Left lung (tissue), 10 donors: ENCODE results near the gene HES7. TPM values are rescaled to one million over a fixed set of nuclear protein-coding genes. Genes with fewer than 3 reads are reported as not detected.
A peak's percentile ranks its signal among the peaks of the same experiment; 100 is the strongest.

ENCODE experiments used
- ATAC-seq: fragments of 200-7000 bp; cut with Tn5 transposase; one replicate; pipeline ENCODE4 v1.9.1; 2020; ENCODE audit warnings: moderate library complexity
- DNase-seq, 4 donors: peaks; one replicate each; pipeline ENCODE4 v3.0.0-alpha.2; 2013 to 2020
- H3K27ac ChIP-seq, 2 donors: fragments of 200-600 bp; sonication (generic) in 1 of 2; one replicate each; pipeline versions ENCODE4 v1.5.0 to v1.8.0; 2020 to 2021
- H3K27me3 ChIP-seq, 2 donors: fragments of 200-600 bp; sonication (generic) in 1 of 2; one replicate each; pipeline versions ENCODE4 v1.5.0 to v1.8.0; 2020 to 2021
- H3K36me3 ChIP-seq, 2 donors: fragments of 200-600 bp; sonication (generic) in 1 of 2; one replicate each; pipeline versions ENCODE4 v1.5.0 to v1.8.0; 2020 to 2021
- H3K4me1 ChIP-seq, 2 donors: fragments of 200-600 bp; one replicate each; pipeline ENCODE4 v1.8.0; 2021
- H3K4me3 ChIP-seq, 2 donors: fragments of 200-600 bp; sonication (generic) in 1 of 2; one replicate each; pipeline versions ENCODE4 v1.5.0 to v1.8.0; 2020 to 2021; ENCODE audit warnings: mild to moderate bottlenecking in 1 of 2
- H3K9me3 ChIP-seq, 2 donors: fragments of 200-600 bp; sonication (generic) in 1 of 2; one replicate each; pipeline versions ENCODE4 v1.5.0 to v1.8.0; 2020 to 2021
- intact Hi-C, 2 donors: fragments of 100-400 bp; cut with DNase I; formaldehyde crosslinking; loops; one replicate each; pipeline versions ENCODE4 v1.11.2 to v1.14.2; 2022
- polyA plus RNA-seq, 6 donors: library from polyadenylated mRNA; unstranded; fragments of 120-200 nt; gene quantifications; one replicate each; pipeline ENCODE4 v1.2.1, GENCODE V29; 2013; ENCODE audit not compliant: insufficient read length in 6 of 6
- total RNA-seq, 2 donors: library from RNA; stranded (reverse); fragmentation: NEBNext Ultra II Directional; extraction: Animal tissue kit (Norgen Biotek cat#: 25700); gene quantifications; one replicate each; pipeline ENCODE4 v1.2.1, GENCODE V29; 2021
- TF ChIP-seq, protein P1 (sequence below), 2 donors: fragments of 200-600 bp; sonication (generic) in 1 of 2; IDR thresholded peaks; one replicate each; pipeline versions ENCODE4 v1.5.0 to v1.8.0; 2021; ENCODE audit warnings: antibody characterized with exemption in 2 of 2
- donor health status: DM: no; HTN: yes; CAD: no.
- donor health status: DM: no; HTN: no; CAD: no.

The HES7 gene
- total and polyA plus RNA-seq, 8 donors: 0.10 to 0.52 (median 0.20) TPM; not detected in 5

DNA sequence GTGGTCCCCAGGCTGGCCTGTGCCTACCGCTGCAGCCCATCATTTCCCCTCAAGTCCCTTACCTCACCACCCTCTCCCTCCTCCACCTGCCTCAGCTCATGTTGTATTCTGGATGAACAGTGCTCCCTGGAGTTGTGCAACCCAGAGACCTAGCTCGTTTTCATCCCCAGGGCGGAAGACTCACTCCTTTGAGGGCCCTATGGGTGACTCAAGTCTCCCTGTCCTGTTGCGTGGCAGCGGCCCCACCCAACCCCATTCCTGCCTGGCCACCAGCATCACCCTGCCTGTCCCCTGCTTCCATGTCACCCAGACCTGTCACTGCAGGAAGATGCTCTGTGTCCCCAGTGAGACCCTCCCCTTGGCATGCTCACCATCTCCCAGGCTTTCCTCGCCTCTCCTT is 39.7 kb downstream of the HES7 start:
- intact Hi-C loops: no loop called here
- Histone ChIP-seq H3K27ac (no peak overlapping the region), H3K36me3 (no peaks in the 10 kb centered on the region), H3K4me1 (peaks cover 11 to 12% of the 10 kb centered on the region in 2 donors), H3K4me3 (no peak overlapping the region), H3K27me3 (peaks cover 0 to 83% of the 10 kb centered on the region in 2 donors), H3K9me3 (no peaks in the 10 kb centered on the region)
- ATAC-seq (no peak), DNase-seq (no peak)
- TF ChIP-seq, protein P1, sequence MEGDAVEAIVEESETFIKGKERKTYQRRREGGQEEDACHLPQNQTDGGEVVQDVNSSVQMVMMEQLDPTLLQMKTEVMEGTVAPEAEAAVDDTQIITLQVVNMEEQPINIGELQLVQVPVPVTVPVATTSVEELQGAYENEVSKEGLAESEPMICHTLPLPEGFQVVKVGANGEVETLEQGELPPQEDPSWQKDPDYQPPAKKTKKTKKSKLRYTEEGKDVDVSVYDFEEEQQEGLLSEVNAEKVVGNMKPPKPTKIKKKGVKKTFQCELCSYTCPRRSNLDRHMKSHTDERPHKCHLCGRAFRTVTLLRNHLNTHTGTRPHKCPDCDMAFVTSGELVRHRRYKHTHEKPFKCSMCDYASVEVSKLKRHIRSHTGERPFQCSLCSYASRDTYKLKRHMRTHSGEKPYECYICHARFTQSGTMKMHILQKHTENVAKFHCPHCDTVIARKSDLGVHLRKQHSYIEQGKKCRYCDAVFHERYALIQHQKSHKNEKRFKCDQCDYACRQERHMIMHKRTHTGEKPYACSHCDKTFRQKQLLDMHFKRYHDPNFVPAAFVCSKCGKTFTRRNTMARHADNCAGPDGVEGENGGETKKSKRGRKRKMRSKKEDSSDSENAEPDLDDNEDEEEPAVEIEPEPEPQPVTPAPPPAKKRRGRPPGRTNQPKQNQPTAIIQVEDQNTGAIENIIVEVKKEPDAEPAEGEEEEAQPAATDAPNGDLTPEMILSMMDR (IDR thresholded peaks at IDR 0.05): no peak

DNA sequence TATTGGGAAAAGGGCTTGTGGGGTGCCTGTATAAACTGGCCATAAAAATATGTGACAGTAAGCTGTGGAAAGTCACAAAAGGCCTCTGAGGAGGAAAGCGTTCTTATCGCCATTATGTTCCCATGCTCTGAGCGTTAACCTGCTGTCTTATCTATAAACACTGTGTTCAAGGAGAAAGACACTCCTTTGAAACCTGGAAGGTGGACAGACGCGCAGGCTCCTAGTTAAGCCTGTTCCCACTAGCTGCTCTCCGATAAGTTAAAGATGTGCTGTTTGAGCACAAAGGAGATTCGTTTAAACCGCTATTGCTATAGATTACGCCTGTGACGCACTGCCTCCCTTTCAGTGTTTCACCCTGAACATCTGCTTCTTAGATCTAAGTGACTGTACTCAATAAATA is 41.6 kb downstream of the HES7 start:
- Histone ChIP-seq H3K27me3 (peaks cover 3 to 88% of the 10 kb centered on the region in 2 donors), H3K27ac (no peak overlapping the region), H3K4me3 (no peak overlapping the region), H3K9me3 (no peaks in the 10 kb centered on the region), H3K4me1 (peaks cover 13 to 14% of the 10 kb centered on the region in 2 donors), H3K36me3 (no peaks in the 10 kb centered on the region)
- intact Hi-C loops: no loop called here
- DNase-seq (no peak), ATAC-seq (no peak)
- TF ChIP-seq, protein P1 (IDR thresholded peaks at IDR 0.05): no peak

DNA sequence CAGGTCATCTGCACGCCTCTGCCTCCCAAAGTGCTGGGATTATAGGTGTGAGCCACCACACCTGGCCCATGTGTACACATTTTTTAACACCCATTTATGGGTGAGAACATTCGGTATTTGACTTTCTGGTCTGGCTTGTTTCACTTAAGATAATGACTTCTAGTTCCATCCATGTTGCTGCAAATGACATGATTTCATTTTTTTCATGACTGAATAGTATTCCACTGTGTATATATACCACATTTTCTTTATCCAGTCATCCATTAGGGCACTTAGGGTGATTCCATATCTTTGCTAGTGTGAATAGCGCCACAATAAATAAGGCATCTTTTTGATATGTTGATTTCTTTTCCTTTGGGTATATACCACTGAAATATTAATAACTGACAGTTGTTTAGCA is 42.0 kb downstream of the HES7 start:
- TF ChIP-seq, protein P1 (IDR thresholded peaks at IDR 0.05): no peak
- intact Hi-C loops: no loop called here
- peaks cover 3 to 92% of the 10 kb centered on the region in 2 donors for H3K27me3 ChIP-seq
- DNase-seq (no peak), ATAC-seq (no peak)
- no peak overlapping the region for H3K27ac ChIP-seq
- H3K4me3 ChIP-seq: no peak overlapping the region
- peaks cover 13 to 14% of the 10 kb centered on the region in 2 donors for H3K4me1 ChIP-seq
- H3K9me3 ChIP-seq: no peaks in the 10 kb centered on the region
- no peaks in the 10 kb centered on the region for H3K36me3 ChIP-seq

DNA sequence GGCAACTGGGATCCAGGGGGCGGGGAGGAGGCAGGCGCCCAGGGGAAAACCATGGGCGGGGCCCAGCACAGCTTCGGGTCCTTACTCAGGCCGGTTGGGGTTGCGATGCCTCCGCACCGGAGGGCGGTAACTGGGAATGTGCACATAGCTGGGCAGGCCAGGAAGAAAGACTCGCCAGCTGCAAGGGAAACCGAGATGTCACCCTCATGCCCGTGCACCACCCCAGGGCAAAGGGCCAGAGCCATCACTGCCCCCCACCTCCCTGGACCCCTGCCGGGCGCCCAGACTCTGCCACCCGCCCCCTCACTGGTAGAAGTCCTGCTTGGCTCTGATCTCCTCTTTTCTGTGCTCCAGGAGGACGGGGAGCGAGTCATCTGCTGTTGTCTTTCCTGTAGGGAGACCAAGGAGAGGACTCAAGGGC is 43.1 kb downstream of the HES7 start:
- DNase-seq (no peak), ATAC-seq (peak; percentile 9)
- Histone ChIP-seq H3K36me3 (no peaks in the 10 kb centered on the region), H3K9me3 (no peaks in the 10 kb centered on the region), H3K4me1 (peaks cover 13 to 14% of the 10 kb centered on the region in 2 donors), H3K4me3 (no peak overlapping the region), H3K27me3 (peaks cover 3 to 93% of the 10 kb centered on the region in 2 donors), H3K27ac (no peak overlapping the region)
- intact Hi-C loops: no loop called here
- TF ChIP-seq, protein P1 (IDR thresholded peaks at IDR 0.05): no peak

DNA sequence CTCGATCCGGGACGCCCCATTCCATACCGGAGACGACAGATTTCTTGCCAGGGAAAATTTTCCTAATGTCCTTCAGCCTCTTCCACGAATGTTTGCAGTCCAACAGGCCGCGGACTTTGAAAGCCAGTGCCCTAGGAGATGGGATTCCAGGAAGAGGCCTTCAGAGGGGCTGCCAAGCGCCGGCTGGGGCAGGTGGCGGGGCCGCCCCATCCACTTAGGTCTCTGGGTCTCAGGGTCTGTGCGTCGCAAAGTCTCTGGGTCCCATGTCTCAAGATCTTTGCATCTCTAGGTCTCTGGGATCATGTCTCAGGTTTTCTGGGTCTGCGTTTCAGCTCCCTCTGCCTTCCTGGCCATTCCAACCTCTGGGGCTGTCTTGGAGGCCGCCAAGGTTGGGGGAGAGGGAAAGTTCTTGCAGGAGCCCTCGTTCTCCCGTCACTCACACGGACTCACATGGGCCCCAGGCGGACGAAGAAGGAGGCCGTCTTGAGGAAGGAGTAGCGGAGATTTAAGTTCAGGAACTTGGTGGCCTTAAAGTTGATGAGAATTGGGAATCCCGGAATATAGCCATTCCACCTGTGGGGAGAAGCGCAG is 43.6 kb downstream of the HES7 start:
- DNase-seq (no peak), ATAC-seq (peak; percentile 4)
- intact Hi-C loops: no loop called here
- peak overlapping the region in 1 of 2 donors; percentile 24 for H3K4me3 ChIP-seq
- TF ChIP-seq, protein P1 (IDR thresholded peaks at IDR 0.05): no peak
- no peaks in the 10 kb centered on the region for H3K9me3 ChIP-seq
- peaks cover 13 to 14% of the 10 kb centered on the region in 2 donors for H3K4me1 ChIP-seq
- no peak overlapping the region for H3K27ac ChIP-seq
- H3K27me3 ChIP-seq: peaks cover 3 to 96% of the 10 kb centered on the region in 2 donors
- H3K36me3 ChIP-seq: no peaks in the 10 kb centered on the region
